ENCODE data around the gene PRH2. TPM values are rescaled to one million over a fixed set of nuclear protein-coding genes. Genes with fewer than 3 reads are reported as not detected.

Gene PRH2
- polyA plus RNA-seq, 1 of the 3 experiments (the other 2 are of a cell fraction) = not detected

GRCh38 chr12:10904686-10905085, 24.4 kb upstream of the PRH2 start:
- Histone ChIP-seq H3K27ac (ENCODE audit: low read depth in 2 of 2, low read length in 1 of 2) (no peak overlapping the region), H3K4me2 (no peak overlapping the region), H3K27me3 (ENCODE audit: insufficient read depth) (no peaks in the 10 kb centered on the region), H3K9me2 (no peaks in the 10 kb centered on the region), H3F3A (replicated peaks; ENCODE audit: insufficient read depth) (no peaks in the 10 kb centered on the region), H3K4me3 (ENCODE audit: low read depth in 2 of 2, low read length in 1 of 2) (no peak overlapping the region), H2AFZ (ENCODE audit: low read depth) (no peak overlapping the region), H3K9me3 (peaks cover 12% of the 10 kb centered on the region; the same call in 1 of the 2 replicates), H3K36me3 (replicated peaks in 1 of 2; ENCODE audit: control insufficient read depth in 1 of 2, insufficient read depth in 2 of 2, low read length in 1 of 2) (peaks cover 2 to 16% of the 10 kb centered on the region in 2 experiments), H4K20me1 (ENCODE audit: insufficient read depth) (no peaks in the 10 kb centered on the region), H3K79me2 (ENCODE audit: insufficient read depth) (peaks cover 9% of the 10 kb centered on the region; the same call in 1 of the 2 replicates), H3K4me1 (ENCODE audit: control insufficient read depth in 1 of 2, insufficient read depth in 2 of 2, low read depth in 1 of 2, low read length in 1 of 2) (no peaks in the 10 kb centered on the region), H3K9ac (no peak overlapping the region)
- CTCF ChIA-PET = no interaction called here
- DNase-seq = no peak
- WGBS (ENCODE audit: low lambda C conversion rate) = 85% methylated on average over 4 of the region's 4 CpGs
- no peak for TF ChIP-seq CTCF (IDR thresholded peaks at IDR 0.05)
- TF ChIP-seq MEF2A (IDR thresholded peaks at IDR 0.05; ENCODE audit: borderline replicate concordance, low read depth) = no peak
- no peak for TF ChIP-seq USF1 (IDR thresholded peaks at IDR 0.05; ENCODE audit: borderline replicate concordance, low read depth)
- no peak for TF ChIP-seq EZH2phosphoT487 (IDR thresholded peaks at IDR 0.05; ENCODE audit: borderline replicate concordance, low read depth)
- no peak for TF ChIP-seq RCOR1 (IDR thresholded peaks at IDR 0.05; ENCODE audit: low read length)
- TF ChIP-seq GATA2 (CRISPR knock-in tag; IDR thresholded peaks at IDR 0.05) = no peak
- TF ChIP-seq ZBTB33 (IDR thresholded peaks at IDR 0.05; ENCODE audit: borderline replicate concordance, low read depth) = no peak
- no peak for TF ChIP-seq RXRA (IDR thresholded peaks at IDR 0.05; ENCODE audit: borderline replicate concordance, low read depth)
- TF ChIP-seq TAF1 (IDR thresholded peaks at IDR 0.05; ENCODE audit: borderline replicate concordance, low read depth, low read length) = no peak
- TF ChIP-seq NFIC (IDR thresholded peaks at IDR 0.05; ENCODE audit: borderline replicate concordance) = no peak
- TF ChIP-seq PBX3 (IDR thresholded peaks at IDR 0.05) = no peak
- no peak for TF ChIP-seq POLR2AphosphoS5 (IDR thresholded peaks at IDR 0.05; ENCODE audit: low read depth, low read length)
- no peak for TF ChIP-seq IRF3 (IDR thresholded peaks at IDR 0.05; ENCODE audit: low read depth, low read length)
- TF ChIP-seq FOXM1 (IDR thresholded peaks at IDR 0.05; ENCODE audit: low read depth) = no peak
- TF ChIP-seq TCF12 (IDR thresholded peaks at IDR 0.05) = no peak
- TF ChIP-seq RFX5 (IDR thresholded peaks at IDR 0.05; ENCODE audit: low read length) = no peak
- TF ChIP-seq GABPA (IDR thresholded peaks at IDR 0.05; ENCODE audit: low read depth) = no peak
- TF ChIP-seq CHD2 (IDR thresholded peaks at IDR 0.05; ENCODE audit: low read length, partially characterized antibody) = no peak
- POLR2A ChIA-PET = no interaction called here

Measured in SK-N-SH (cell line).